Measurements from ENCODE around the gene RNF224.

DNA sequence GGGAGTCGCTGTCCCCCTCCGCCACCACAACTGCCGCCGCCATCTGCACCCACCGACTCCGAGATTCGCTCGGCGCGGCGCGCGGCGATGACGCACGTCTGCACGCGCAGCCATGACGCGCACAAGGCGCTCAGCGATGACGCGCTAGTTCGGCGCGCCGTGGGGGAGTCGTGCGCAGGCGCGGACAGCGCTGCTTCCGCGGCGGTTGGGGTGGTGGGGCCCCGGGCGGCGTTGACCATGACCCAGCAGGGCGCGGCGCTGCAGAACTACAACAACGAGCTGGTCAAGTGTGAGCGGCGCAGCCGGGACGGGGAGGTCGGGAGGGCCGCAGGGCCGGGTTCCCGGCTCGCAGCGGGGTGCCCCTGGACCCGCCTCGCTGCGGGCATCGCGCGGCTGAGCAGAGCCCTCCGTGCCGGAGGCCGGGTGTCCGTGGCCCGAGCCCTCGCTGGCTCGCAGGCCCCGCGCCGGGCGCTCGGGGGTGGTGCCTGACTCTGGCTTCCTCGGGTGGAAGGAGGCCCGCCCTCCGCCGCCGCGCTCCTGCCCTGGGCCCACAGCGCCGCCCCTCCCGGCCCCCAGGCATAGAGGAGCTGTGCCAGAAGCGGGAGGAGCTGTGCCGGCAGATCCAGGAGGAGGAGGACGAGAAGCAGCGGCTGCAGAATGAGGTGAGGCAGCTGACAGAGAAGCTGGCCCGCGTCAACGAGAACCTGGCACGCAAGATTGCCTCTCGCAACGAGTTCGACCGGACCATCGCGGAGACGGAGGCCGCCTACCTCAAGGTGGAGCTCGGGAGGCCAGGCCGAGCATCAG, 38.6 kb upstream of the RNF224 start, which contains the start of the genes ANAPC2 and SSNA1:
- TF ChIP-seq, protein P1, sequence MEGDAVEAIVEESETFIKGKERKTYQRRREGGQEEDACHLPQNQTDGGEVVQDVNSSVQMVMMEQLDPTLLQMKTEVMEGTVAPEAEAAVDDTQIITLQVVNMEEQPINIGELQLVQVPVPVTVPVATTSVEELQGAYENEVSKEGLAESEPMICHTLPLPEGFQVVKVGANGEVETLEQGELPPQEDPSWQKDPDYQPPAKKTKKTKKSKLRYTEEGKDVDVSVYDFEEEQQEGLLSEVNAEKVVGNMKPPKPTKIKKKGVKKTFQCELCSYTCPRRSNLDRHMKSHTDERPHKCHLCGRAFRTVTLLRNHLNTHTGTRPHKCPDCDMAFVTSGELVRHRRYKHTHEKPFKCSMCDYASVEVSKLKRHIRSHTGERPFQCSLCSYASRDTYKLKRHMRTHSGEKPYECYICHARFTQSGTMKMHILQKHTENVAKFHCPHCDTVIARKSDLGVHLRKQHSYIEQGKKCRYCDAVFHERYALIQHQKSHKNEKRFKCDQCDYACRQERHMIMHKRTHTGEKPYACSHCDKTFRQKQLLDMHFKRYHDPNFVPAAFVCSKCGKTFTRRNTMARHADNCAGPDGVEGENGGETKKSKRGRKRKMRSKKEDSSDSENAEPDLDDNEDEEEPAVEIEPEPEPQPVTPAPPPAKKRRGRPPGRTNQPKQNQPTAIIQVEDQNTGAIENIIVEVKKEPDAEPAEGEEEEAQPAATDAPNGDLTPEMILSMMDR (IDR thresholded peaks at IDR 0.05): peak; percentile 47
- TF ChIP-seq, protein P2, sequence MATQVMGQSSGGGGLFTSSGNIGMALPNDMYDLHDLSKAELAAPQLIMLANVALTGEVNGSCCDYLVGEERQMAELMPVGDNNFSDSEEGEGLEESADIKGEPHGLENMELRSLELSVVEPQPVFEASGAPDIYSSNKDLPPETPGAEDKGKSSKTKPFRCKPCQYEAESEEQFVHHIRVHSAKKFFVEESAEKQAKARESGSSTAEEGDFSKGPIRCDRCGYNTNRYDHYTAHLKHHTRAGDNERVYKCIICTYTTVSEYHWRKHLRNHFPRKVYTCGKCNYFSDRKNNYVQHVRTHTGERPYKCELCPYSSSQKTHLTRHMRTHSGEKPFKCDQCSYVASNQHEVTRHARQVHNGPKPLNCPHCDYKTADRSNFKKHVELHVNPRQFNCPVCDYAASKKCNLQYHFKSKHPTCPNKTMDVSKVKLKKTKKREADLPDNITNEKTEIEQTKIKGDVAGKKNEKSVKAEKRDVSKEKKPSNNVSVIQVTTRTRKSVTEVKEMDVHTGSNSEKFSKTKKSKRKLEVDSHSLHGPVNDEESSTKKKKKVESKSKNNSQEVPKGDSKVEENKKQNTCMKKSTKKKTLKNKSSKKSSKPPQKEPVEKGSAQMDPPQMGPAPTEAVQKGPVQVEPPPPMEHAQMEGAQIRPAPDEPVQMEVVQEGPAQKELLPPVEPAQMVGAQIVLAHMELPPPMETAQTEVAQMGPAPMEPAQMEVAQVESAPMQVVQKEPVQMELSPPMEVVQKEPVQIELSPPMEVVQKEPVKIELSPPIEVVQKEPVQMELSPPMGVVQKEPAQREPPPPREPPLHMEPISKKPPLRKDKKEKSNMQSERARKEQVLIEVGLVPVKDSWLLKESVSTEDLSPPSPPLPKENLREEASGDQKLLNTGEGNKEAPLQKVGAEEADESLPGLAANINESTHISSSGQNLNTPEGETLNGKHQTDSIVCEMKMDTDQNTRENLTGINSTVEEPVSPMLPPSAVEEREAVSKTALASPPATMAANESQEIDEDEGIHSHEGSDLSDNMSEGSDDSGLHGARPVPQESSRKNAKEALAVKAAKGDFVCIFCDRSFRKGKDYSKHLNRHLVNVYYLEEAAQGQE (IDR thresholded peaks at IDR 0.05; ENCODE audit: low read depth, low read length): peak; percentile 68
- TF ChIP-seq NRF1 (IDR thresholded peaks at IDR 0.05; ENCODE audit: low read depth, low read length) (peak; percentile 87), POLR2AphosphoS5 (IDR thresholded peaks at IDR 0.05; ENCODE audit: low read depth, low read length) (peak; percentile 87), ELF1 (IDR thresholded peaks at IDR 0.05) (peak; percentile 85), CHD2 (IDR thresholded peaks at IDR 0.05; ENCODE audit: low read length, partially characterized antibody) (peak; percentile 86), EZH2phosphoT487 (IDR thresholded peaks at IDR 0.05; ENCODE audit: borderline replicate concordance, low read depth) (no peak), SMC3 (IDR thresholded peaks at IDR 0.05; ENCODE audit: low read depth, low read length) (peak; percentile 35), RAD21 (IDR thresholded peaks at IDR 0.05; ENCODE audit: low read length) (peak; percentile 53), MXI1 (IDR thresholded peaks at IDR 0.05; ENCODE audit: low read depth, low read length) (peak; percentile 79)
- TF ChIP-seq, protein P3, sequence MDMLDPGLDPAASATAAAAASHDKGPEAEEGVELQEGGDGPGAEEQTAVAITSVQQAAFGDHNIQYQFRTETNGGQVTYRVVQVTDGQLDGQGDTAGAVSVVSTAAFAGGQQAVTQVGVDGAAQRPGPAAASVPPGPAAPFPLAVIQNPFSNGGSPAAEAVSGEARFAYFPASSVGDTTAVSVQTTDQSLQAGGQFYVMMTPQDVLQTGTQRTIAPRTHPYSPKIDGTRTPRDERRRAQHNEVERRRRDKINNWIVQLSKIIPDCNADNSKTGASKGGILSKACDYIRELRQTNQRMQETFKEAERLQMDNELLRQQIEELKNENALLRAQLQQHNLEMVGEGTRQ (IDR thresholded peaks at IDR 0.05; ENCODE audit: borderline replicate concordance, low read depth, low read length): no peak
- TF ChIP-seq, protein P4, sequence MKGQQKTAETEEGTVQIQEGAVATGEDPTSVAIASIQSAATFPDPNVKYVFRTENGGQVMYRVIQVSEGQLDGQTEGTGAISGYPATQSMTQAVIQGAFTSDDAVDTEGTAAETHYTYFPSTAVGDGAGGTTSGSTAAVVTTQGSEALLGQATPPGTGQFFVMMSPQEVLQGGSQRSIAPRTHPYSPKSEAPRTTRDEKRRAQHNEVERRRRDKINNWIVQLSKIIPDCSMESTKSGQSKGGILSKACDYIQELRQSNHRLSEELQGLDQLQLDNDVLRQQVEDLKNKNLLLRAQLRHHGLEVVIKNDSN (IDR thresholded peaks at IDR 0.05; ENCODE audit: borderline replicate concordance, low read depth): no peak

Data from SK-N-SH (cell line).